Natural killer cell treated with Interleukin-12 subunit alpha and Interleukin-12 subunit beta and Interleukin-15 and Interleukin-18, amount 100 ng/mL, for 72 hours (primary cell): ENCODE measurements around the gene CIROP. TPM values are rescaled to one million over a fixed set of nuclear protein-coding genes. Genes with fewer than 3 reads are reported as not detected.

Experiments used
- ATAC-seq, 2 donors: fragments of 150-1000 bp; cut with Tn5 transposase in 1 of 2; sonication (Bioruptor Pico), chemical (Tn5 transposase) in 1 of 2; 2 replicates each; pipeline ENCODE4 v1.10.0; 2021
- DNase-seq: peaks from one replicate; pipeline ENCODE4 v3.0.0; 2022; ENCODE audit warnings: low spot score
- H3K27ac Mint-ChIP-seq, 2 donors: 1 replicate in 1 of 2; 2 replicates in 1 of 2; pipeline ENCODE4 v1.8.0; 2022; ENCODE audit warnings: mixed read lengths in 2 of 2, mild to moderate bottlenecking in 1 of 2, moderate library complexity in 1 of 2
- H3K27me3 Mint-ChIP-seq, 2 donors: 1 replicate in 1 of 2; 2 replicates in 1 of 2; pipeline ENCODE4 v1.8.0; 2022; ENCODE audit warnings: mixed read lengths in 2 of 2
- H3K36me3 Mint-ChIP-seq: one replicate; pipeline ENCODE4 v1.8.0; 2022; ENCODE audit warnings: mixed read lengths
- H3K4me1 Mint-ChIP-seq, 2 donors: 1 replicate in 1 of 2; 2 replicates in 1 of 2; pipeline ENCODE4 v1.8.0; 2022; ENCODE audit warnings: low read depth in 2 of 2, mixed read lengths in 2 of 2, mild to moderate bottlenecking in 1 of 2
- H3K4me3 Mint-ChIP-seq: one replicate; pipeline ENCODE4 v1.8.0; 2022; ENCODE audit warnings: mixed read lengths
- H3K9me3 Mint-ChIP-seq: 2 replicates; pipeline ENCODE4 v1.8.0; 2022; ENCODE audit warnings: mixed read lengths
- total RNA-seq, 2 donors: library from RNA; stranded (reverse); gene quantifications; one replicate each; pipeline ENCODE4 v1.2.3, GENCODE V29; 2022

The CIROP gene
- total RNA-seq, 2 donors from 2014 or later: not detected

- Mint-ChIP-seq H3K36me3 (peaks cover 20% of the 10 kb centered on the region), H3K27ac (peak overlapping the region; percentile 57 to 72), H3K4me1 (peaks cover 33 to 37% of the 10 kb centered on the region in 2 donors), H3K9me3 (no peaks in the 10 kb centered on the region), H3K4me3 (peak overlapping the region; percentile 66), H3K27me3 (no peaks in the 10 kb centered on the region)
- DNase-seq: no peak
- no peak for ATAC-seq
These were observed 36.7 kb downstream of the CIROP start for GRCh38 chr14:23067847-23068788.

GRCh38 chr14:23066855-23067744 is 37.7 kb downstream of the CIROP start:
- H3K27ac Mint-ChIP-seq: no peak overlapping the region
- H3K4me1 Mint-ChIP-seq: peaks cover 30 to 33% of the 10 kb centered on the region in 2 donors
- H3K9me3 Mint-ChIP-seq: no peaks in the 10 kb centered on the region
- ATAC-seq (no peak), DNase-seq (no peak)
- H3K4me3 Mint-ChIP-seq: no peak overlapping the region
- H3K36me3 Mint-ChIP-seq: peaks cover 26% of the 10 kb centered on the region
- H3K27me3 Mint-ChIP-seq: no peaks in the 10 kb centered on the region

- Mint-ChIP-seq H3K9me3 (no peaks in the 10 kb centered on the region), H3K4me3 (no peak overlapping the region), H3K27ac (no peak overlapping the region), H3K36me3 (peaks cover 26% of the 10 kb centered on the region), H3K27me3 (no peaks in the 10 kb centered on the region), H3K4me1 (peaks cover 23 to 26% of the 10 kb centered on the region in 2 donors)
- no peak for ATAC-seq
- DNase-seq: no peak
These were observed 38.4 kb downstream of the CIROP start for GRCh38 chr14:23066368-23066767.

GRCh38 chr14:23063601-23064000 is 41.2 kb downstream of the CIROP start:
- H3K9me3 Mint-ChIP-seq: no peaks in the 10 kb centered on the region
- H3K27ac Mint-ChIP-seq: no peak overlapping the region
- no peak for DNase-seq
- H3K4me3 Mint-ChIP-seq: no peak overlapping the region
- no peak for ATAC-seq
- H3K4me1 Mint-ChIP-seq: peaks cover 7 to 13% of the 10 kb centered on the region in 2 donors
- H3K36me3 Mint-ChIP-seq: peaks cover 26% of the 10 kb centered on the region
- H3K27me3 Mint-ChIP-seq: no peaks in the 10 kb centered on the region

- H3K27me3 Mint-ChIP-seq: no peaks in the 10 kb centered on the region
- H3K27ac Mint-ChIP-seq: no peak overlapping the region
- H3K9me3 Mint-ChIP-seq: no peaks in the 10 kb centered on the region
- peaks cover 26% of the 10 kb centered on the region for H3K36me3 Mint-ChIP-seq
- no peak overlapping the region for H3K4me3 Mint-ChIP-seq
- H3K4me1 Mint-ChIP-seq: peaks cover 11 to 18% of the 10 kb centered on the region in 2 donors
- DNase-seq: no peak
- no peak for ATAC-seq
These were observed 42.8 kb downstream of the CIROP start for GRCh38 chr14:23062002-23062401.

GRCh38 chr14:23060536-23061260 is 44.1 kb downstream of the CIROP start:
- DNase-seq (no peak), ATAC-seq (no peak)
- no peaks in the 10 kb centered on the region for H3K9me3 Mint-ChIP-seq
- H3K27me3 Mint-ChIP-seq: peaks cover 4 to 7% of the 10 kb centered on the region in 2 donors
- H3K27ac Mint-ChIP-seq: no peak overlapping the region
- peaks cover 21 to 26% of the 10 kb centered on the region in 2 donors for H3K4me1 Mint-ChIP-seq
- peaks cover 21% of the 10 kb centered on the region for H3K36me3 Mint-ChIP-seq
- no peak overlapping the region for H3K4me3 Mint-ChIP-seq

- H3K4me3 Mint-ChIP-seq: peak overlapping the region; percentile 32
- H3K27ac Mint-ChIP-seq: no peak overlapping the region
These were observed 45.9 kb downstream of the CIROP start for GRCh38 chr14:23058654-23059504.

GRCh38 chr14:23057757-23058653 is 46.8 kb downstream of the CIROP start:
- Mint-ChIP-seq H3K4me3 (peak overlapping the region; percentile 62), H3K27ac (no peak overlapping the region), H3K9me3 (no peaks in the 10 kb centered on the region), H3K36me3 (peaks cover 12% of the 10 kb centered on the region), H3K27me3 (peaks cover 4 to 7% of the 10 kb centered on the region in 2 donors), H3K4me1 (peaks cover 23 to 24% of the 10 kb centered on the region in 2 donors)
- peak; percentile 77 to 82 for ATAC-seq
- DNase-seq: peak; percentile 92

More at GRCh38 chr14:23058654-23059504, 45.9 kb downstream of the CIROP start:
- Mint-ChIP-seq H3K9me3 (no peaks in the 10 kb centered on the region), H3K4me1 (peaks cover 21 to 24% of the 10 kb centered on the region in 2 donors), H3K36me3 (peaks cover 18% of the 10 kb centered on the region), H3K27me3 (peaks cover 4 to 7% of the 10 kb centered on the region in 2 donors)
- no peak for ATAC-seq
- no peak for DNase-seq

GRCh38 chr14:23056956-23057756 is 47.6 kb downstream of the CIROP start, which contains the start of gene CDH24:
Gene CDH24, minus strand, starts transcription at chr14:23057520. Its CDS starts 1,787 bp downstream, at chr14:23055733.
- peak within 1 kb of the TSS; percentile 42 to 63 for H3K27ac Mint-ChIP-seq
- H3K36me3 Mint-ChIP-seq: peaks cover 6% of the 10 kb centered on the region
- peaks cover 23 to 24% of the 10 kb centered on the region in 2 donors for H3K4me1 Mint-ChIP-seq
- H3K4me3 Mint-ChIP-seq: peak within 1 kb of the TSS; percentile 88
- H3K9me3 Mint-ChIP-seq: no peaks in the 10 kb centered on the region
- ATAC-seq: peak; percentile 87 to 88
- peaks cover 4 to 7% of the 10 kb centered on the region in 2 donors for H3K27me3 Mint-ChIP-seq
- DNase-seq: peak; percentile 83

- Mint-ChIP-seq H3K4me3 (peak overlapping the region; percentile 88), H3K27me3 (peaks cover 4 to 7% of the 10 kb centered on the region in 2 donors), H3K27ac (peak overlapping the region; percentile 42 to 63), H3K4me1 (peaks cover 23 to 24% of the 10 kb centered on the region in 2 donors), H3K36me3 (peaks cover 6% of the 10 kb centered on the region), H3K9me3 (no peaks in the 10 kb centered on the region)
- ATAC-seq (peak; percentile 68 to 80), DNase-seq (peak; percentile 81)
These were observed 48.4 kb downstream of the CIROP start for GRCh38 chr14:23056145-23056955.
